Neural cell (in vitro differentiated cells): ENCODE measurements around the gene CENPX. TPM values are rescaled to one million over a fixed set of nuclear protein-coding genes. Genes with fewer than 3 reads are reported as not detected.

ENCODE experiments used
- H2AFZ ChIP-seq: fragments of 200-600, 300-800 bp; sonication (generic), shearing (Covaris generic); 2 replicates; pipeline ENCODE4 v1.6.0; 2014; ENCODE audit warnings: low read depth, mild to moderate bottlenecking, antibody characterized with exemption, low read length, moderate library complexity
- H3F3A ChIP-seq: fragments of 200-600 bp; shearing (Covaris generic); 2 replicates; pipeline ENCODE4 v1.6.1; 2016; ENCODE audit warnings: mild to moderate bottlenecking, moderate library complexity, mixed read lengths, antibody characterized with exemption, low read length; ENCODE audit not compliant: insufficient read depth, poor library complexity, severe bottlenecking
- H3K27ac ChIP-seq: fragments of 200-600, 300-800 bp; sonication (generic), shearing (Covaris generic); 2 replicates; pipeline ENCODE4 v1.5.1; 2014; ENCODE audit warnings: mild to moderate bottlenecking, low read length, moderate library complexity
- H3K27me3 ChIP-seq: fragments of 300-800, 200-600 bp; sonication (generic), shearing (Covaris generic); 2 replicates; pipeline ENCODE4 v1.6.0; 2014; ENCODE audit warnings: mild to moderate bottlenecking, low read depth, low read length, moderate library complexity; ENCODE audit not compliant: insufficient read depth
- H3K36me3 ChIP-seq: fragments of 300-800, 200-600 bp; sonication (generic), shearing (Covaris generic); 2 replicates; pipeline ENCODE4 v1.5.1; 2014; ENCODE audit warnings: mild to moderate bottlenecking, antibody characterized with exemption, low read length, moderate library complexity; ENCODE audit not compliant: insufficient read depth
- H3K4me2 ChIP-seq: fragments of 300-800, 200-600 bp; sonication (generic), shearing (Covaris generic); 2 replicates; pipeline ENCODE4 v1.6.0; 2014; ENCODE audit warnings: mild to moderate bottlenecking, low read length
- H3K4me3 ChIP-seq: fragments of 300-800, 200-600 bp; sonication (generic), shearing (Covaris generic); 2 replicates; pipeline ENCODE4 v1.5.1; 2014; ENCODE audit warnings: mild to moderate bottlenecking, low read length, moderate library complexity
- H3K79me2 ChIP-seq: fragments of 200-600 bp; shearing (Covaris generic); replicated peaks from 2 replicates; pipeline ENCODE4 v1.6.0; 2014; ENCODE audit warnings: mild to moderate bottlenecking, low read length, moderate library complexity; ENCODE audit not compliant: insufficient read depth
- H3K9ac ChIP-seq: fragments of 300-800, 200-600 bp; sonication (generic), shearing (Covaris generic); 2 replicates; pipeline ENCODE4 v1.6.1; 2016; ENCODE audit warnings: mild to moderate bottlenecking, low read length, mixed read lengths
- H3K9me2 ChIP-seq: fragments of 200-600 bp; shearing (Covaris generic); 2 replicates; pipeline ENCODE4 v1.6.1; 2016; ENCODE audit warnings: mild to moderate bottlenecking, low read length, mixed read lengths; ENCODE audit not compliant: insufficient read depth
- H3K9me3 ChIP-seq: fragments of 200-600, 300-800 bp; sonication (generic), shearing (Covaris generic); 2 replicates; pipeline ENCODE4 v1.6.1; 2016; ENCODE audit warnings: mild to moderate bottlenecking, mixed run types, low read length, moderate library complexity, mixed read lengths
- H4K20me1 ChIP-seq: fragments of 200-600 bp; shearing (Covaris generic); 2 replicates; pipeline ENCODE4 v1.6.1; 2016; ENCODE audit warnings: mild to moderate bottlenecking, mixed run types; ENCODE audit not compliant: insufficient read depth
- CTCF ChIP-seq: fragments of 450-650 bp; IDR thresholded peaks from 2 replicates; pipeline ENCODE4 v1.5.1; 2014; ENCODE audit warnings: antibody characterized with exemption, mild to moderate bottlenecking, moderate library complexity; ENCODE audit not compliant: poor library complexity, severe bottlenecking
- EP300 ChIP-seq: fragments of 450-650 bp; conservative IDR thresholded peaks from 2 replicates; pipeline ENCODE4 v1.6.1; 2014; ENCODE audit warnings: antibody characterized with exemption, mild to moderate bottlenecking, moderate library complexity; ENCODE audit not compliant: poor library complexity, severe bottlenecking
- EZH2 ChIP-seq: fragments of 200-600, 300-800 bp; shearing (Covaris generic), sonication (generic); IDR thresholded peaks from 2 replicates; pipeline ENCODE4 v1.6.1; 2014; ENCODE audit warnings: antibody characterized with exemption, low read length, borderline replicate concordance, mild to moderate bottlenecking; ENCODE audit not compliant: insufficient read depth, poor library complexity, severe bottlenecking
- MXI1 ChIP-seq: fragments of 450-650 bp; conservative IDR thresholded peaks from 2 replicates; pipeline ENCODE4 v1.6.1; 2014; ENCODE audit warnings: antibody characterized with exemption, mild to moderate bottlenecking; ENCODE audit not compliant: poor library complexity, severe bottlenecking
- POLR2AphosphoS5 ChIP-seq: IDR thresholded peaks from 2 replicates; pipeline ENCODE4 v1.6.1; 2012
- RAD21 ChIP-seq: fragments of 450-650 bp; conservative IDR thresholded peaks from 2 replicates; pipeline ENCODE4 v1.6.1; 2014; ENCODE audit warnings: antibody characterized with exemption, mild to moderate bottlenecking, moderate library complexity
- SMC3 ChIP-seq: fragments of 450-650 bp; conservative IDR thresholded peaks from 2 replicates; pipeline ENCODE4 v1.6.1; 2014; ENCODE audit warnings: antibody characterized with exemption, mild to moderate bottlenecking, moderate library complexity; ENCODE audit not compliant: poor library complexity
- TAF1 ChIP-seq: IDR thresholded peaks from 2 replicates; pipeline ENCODE4 v1.6.1; 2012; ENCODE audit warnings: low read depth
- polyA plus RNA-seq: library from polyadenylated mRNA; depleted of rRNA; stranded (reverse); fragments of >200 nt; gene quantifications from 2 replicates; pipeline ENCODE4 v1.2.3, GENCODE V29; 2014
- TF ChIP-seq, protein P1 (sequence below): IDR thresholded peaks from 2 replicates; pipeline ENCODE4 v1.6.1; 2012; ENCODE audit warnings: borderline replicate concordance

The CENPX gene
- polyA plus RNA-seq, 1 donor from 2014 or later = 205 TPM

DNA sequence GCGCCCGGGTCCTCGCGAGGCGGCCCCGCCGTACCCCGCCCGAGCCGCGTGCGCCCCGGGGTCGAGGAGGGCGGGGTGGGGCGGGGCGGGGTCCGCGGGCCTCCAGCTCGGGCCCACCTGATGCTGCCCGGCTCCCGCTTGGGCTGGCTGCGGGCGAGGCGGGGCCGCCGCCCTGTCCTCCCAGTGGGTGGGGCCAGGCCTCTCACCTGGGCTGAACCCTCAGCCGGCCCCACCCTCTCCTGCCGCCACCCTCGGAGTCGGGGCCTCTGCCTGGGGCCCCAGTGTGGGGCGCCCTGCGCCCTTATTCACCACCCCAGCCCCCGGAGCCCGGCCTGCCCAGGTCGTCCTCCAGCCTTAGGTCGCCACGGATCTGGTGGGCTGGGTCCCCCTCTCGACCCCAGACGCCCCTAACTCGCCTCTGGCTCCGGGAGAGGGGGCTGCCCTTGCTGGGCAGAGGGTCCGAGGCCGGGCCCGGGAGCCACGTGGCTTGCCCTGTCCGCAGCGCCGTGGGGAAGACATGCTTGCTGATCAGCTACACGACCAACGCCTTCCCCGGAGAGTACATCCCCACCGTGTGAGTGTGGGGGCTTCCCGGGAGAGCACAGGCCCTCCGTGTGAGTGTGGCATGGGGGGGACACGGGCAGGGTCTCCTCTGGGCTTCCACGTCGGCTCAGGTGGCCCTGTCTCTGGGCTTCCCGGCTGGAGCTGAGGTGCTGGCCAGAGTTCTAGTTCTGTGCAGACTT, 9.4 kb upstream of the CENPX start:
- Histone ChIP-seq H3K4me3 (peak overlapping the region; percentile 78), H3K27ac (no peak overlapping the region), H3K9me2 (no peaks in the 10 kb centered on the region), H3K79me2 (no peaks in the 10 kb centered on the region), H3K27me3 (no peaks in the 10 kb centered on the region), H4K20me1 (no peaks in the 10 kb centered on the region), H3F3A (peaks cover 3% of the 10 kb centered on the region), H3K9ac (peak overlapping the region; percentile 64), H3K4me2 (peak overlapping the region; percentile 30), H3K36me3 (no peaks in the 10 kb centered on the region), H3K9me3 (no peaks in the 10 kb centered on the region), H2AFZ (no peak overlapping the region)
- peak; percentile 72 for TF ChIP-seq MXI1
- TF ChIP-seq EZH2 = no peak

DNA sequence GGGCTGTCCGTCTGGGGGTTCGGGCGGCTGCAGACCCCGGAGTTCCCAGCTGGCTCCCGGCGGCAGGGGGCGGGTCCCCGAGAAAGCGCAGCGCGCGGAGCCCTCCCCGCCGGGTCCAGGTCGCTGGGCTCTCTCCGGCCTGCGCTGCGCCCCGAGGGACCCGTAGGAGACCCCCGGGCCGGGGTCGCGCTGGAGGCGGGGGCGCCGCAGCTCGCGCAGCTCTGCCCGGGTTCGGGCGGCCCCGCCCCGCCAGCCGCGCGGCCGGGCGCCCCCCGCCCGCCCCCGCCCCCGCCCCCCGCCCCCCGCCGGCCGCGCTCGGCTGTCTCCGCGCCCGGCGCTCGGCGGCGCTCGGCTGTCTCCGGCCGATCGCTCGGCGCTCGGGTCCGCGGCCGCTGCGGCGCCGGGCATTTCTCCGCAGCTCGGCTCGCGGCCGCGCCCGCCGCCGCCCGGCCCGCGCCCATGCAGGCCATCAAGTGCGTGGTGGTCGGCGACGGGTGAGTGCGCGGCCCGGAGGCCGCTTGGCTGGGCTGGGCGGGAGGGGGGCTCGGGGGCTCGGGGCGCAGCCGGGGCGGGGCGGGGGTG, 8.7 kb upstream of the CENPX start, which contains the start of gene RAC3:
TSS of gene RAC3 (plus strand) at position 376 of the 582 bp plus-strand sequence. CDS start at position 460, 84 bp downstream.
- H3K27me3 ChIP-seq = no peaks in the 10 kb centered on the region
- H4K20me1 ChIP-seq = no peaks in the 10 kb centered on the region
- no peaks in the 10 kb centered on the region for H3K79me2 ChIP-seq
- H3K36me3 ChIP-seq = no peaks in the 10 kb centered on the region
- no peak within 1 kb of the TSS for H2AFZ ChIP-seq
- no peaks in the 10 kb centered on the region for H3K9me2 ChIP-seq
- peak within 1 kb of the TSS; percentile 64 for H3K9ac ChIP-seq
- TF ChIP-seq EP300 = no peak
- no peak for TF ChIP-seq POLR2AphosphoS5
- TF ChIP-seq TAF1 = no peak
- TF ChIP-seq, protein P1, sequence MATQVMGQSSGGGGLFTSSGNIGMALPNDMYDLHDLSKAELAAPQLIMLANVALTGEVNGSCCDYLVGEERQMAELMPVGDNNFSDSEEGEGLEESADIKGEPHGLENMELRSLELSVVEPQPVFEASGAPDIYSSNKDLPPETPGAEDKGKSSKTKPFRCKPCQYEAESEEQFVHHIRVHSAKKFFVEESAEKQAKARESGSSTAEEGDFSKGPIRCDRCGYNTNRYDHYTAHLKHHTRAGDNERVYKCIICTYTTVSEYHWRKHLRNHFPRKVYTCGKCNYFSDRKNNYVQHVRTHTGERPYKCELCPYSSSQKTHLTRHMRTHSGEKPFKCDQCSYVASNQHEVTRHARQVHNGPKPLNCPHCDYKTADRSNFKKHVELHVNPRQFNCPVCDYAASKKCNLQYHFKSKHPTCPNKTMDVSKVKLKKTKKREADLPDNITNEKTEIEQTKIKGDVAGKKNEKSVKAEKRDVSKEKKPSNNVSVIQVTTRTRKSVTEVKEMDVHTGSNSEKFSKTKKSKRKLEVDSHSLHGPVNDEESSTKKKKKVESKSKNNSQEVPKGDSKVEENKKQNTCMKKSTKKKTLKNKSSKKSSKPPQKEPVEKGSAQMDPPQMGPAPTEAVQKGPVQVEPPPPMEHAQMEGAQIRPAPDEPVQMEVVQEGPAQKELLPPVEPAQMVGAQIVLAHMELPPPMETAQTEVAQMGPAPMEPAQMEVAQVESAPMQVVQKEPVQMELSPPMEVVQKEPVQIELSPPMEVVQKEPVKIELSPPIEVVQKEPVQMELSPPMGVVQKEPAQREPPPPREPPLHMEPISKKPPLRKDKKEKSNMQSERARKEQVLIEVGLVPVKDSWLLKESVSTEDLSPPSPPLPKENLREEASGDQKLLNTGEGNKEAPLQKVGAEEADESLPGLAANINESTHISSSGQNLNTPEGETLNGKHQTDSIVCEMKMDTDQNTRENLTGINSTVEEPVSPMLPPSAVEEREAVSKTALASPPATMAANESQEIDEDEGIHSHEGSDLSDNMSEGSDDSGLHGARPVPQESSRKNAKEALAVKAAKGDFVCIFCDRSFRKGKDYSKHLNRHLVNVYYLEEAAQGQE = no peak
- TF ChIP-seq MXI1 = no peak
- TF ChIP-seq SMC3 = no peak
- no peak for TF ChIP-seq RAD21
- TF ChIP-seq CTCF = no peak
- no peak for TF ChIP-seq EZH2
- no peaks in the 10 kb centered on the region for H3K9me3 ChIP-seq
- H3K4me3 ChIP-seq = peak within 1 kb of the TSS; percentile 78
- no peaks in the 10 kb centered on the region for H3F3A ChIP-seq
- peak within 1 kb of the TSS; percentile 39 for H3K27ac ChIP-seq
- H3K4me2 ChIP-seq = peak within 1 kb of the TSS; percentile 30
